GM06990 (cell line): ENCODE measurements around the gene PRICKLE2.
A peak's percentile ranks its signal among the peaks of the same experiment; 100 is the strongest.

Source experiments
- DNase-seq: peaks from one replicate; pipeline ENCODE4 v3.0.0-alpha.2; 2011; ENCODE audit not compliant: insufficient read length; ENCODE audit errors: extremely low read depth
- H3K27me3 ChIP-seq: replicated peaks from 2 replicates; pipeline ENCODE4 v1.6.0; 2011; ENCODE audit warnings: low read length; ENCODE audit not compliant: control insufficient read depth, insufficient read depth
- H3K36me3 ChIP-seq: 2 replicates; pipeline ENCODE4 v1.5.1; 2011; ENCODE audit warnings: low read length; ENCODE audit not compliant: control insufficient read depth, insufficient read depth
- H3K4me3 ChIP-seq: replicated peaks from 2 replicates; pipeline ENCODE4 v1.5.1; 2011; ENCODE audit warnings: low read depth, mild to moderate bottlenecking, control low read depth, low read length
- CTCF ChIP-seq: IDR thresholded peaks from 2 replicates; pipeline ENCODE4 v1.5.1; 2011; ENCODE audit warnings: low read length, control low read depth, mild to moderate bottlenecking, inconsistent platforms; ENCODE audit not compliant: insufficient read depth, poor library complexity, severe bottlenecking

PRICKLE2 gene

GRCh38 chr3:64229903-64230302, 4.6 kb upstream of the PRICKLE2 start:
- DNase-seq = no peak

GRCh38 chr3:64228110-64228509, 2.8 kb upstream of the PRICKLE2 start:
- H3K36me3 ChIP-seq = no peaks in the 10 kb centered on the region
- H3K4me3 ChIP-seq = no peak overlapping the region
- H3K27me3 ChIP-seq = no peaks in the 10 kb centered on the region; the same call in 1 of the 2 replicates
- TF ChIP-seq CTCF = no peak
- DNase-seq = no peak

More at GRCh38 chr3:64229903-64230302, 4.6 kb upstream of the PRICKLE2 start:
- no peaks in the 10 kb centered on the region for H3K27me3 ChIP-seq
- no peak for TF ChIP-seq CTCF
- no peaks in the 10 kb centered on the region for H3K36me3 ChIP-seq
- no peak overlapping the region for H3K4me3 ChIP-seq

- H3K36me3 ChIP-seq = no peaks in the 10 kb centered on the region
- no peak for TF ChIP-seq CTCF
- H3K4me3 ChIP-seq = no peak overlapping the region
- DNase-seq = no peak
- H3K27me3 ChIP-seq = no peaks in the 10 kb centered on the region; the same call in 1 of the 2 replicates
These were observed 1.5 kb upstream of the PRICKLE2 start for GRCh38 chr3:64226730-64227129.

GRCh38 chr3:64225695-64226499, 631 bp upstream of the PRICKLE2 start:
- H3K27me3 ChIP-seq = no peaks in the 10 kb centered on the region; the same call in 1 of the 2 replicates
- peak overlapping the region; percentile 43 for H3K4me3 ChIP-seq
- TF ChIP-seq CTCF = no peak
- H3K36me3 ChIP-seq = no peaks in the 10 kb centered on the region
- DNase-seq = peak; percentile 12

GRCh38 chr3:64223791-64224745, 1.2 kb downstream of the PRICKLE2 start:
- no peaks in the 10 kb centered on the region for H3K36me3 ChIP-seq
- peak overlapping the region; percentile 43 for H3K4me3 ChIP-seq
- TF ChIP-seq CTCF = no peak
- no peak for DNase-seq
- H3K27me3 ChIP-seq = no peaks in the 10 kb centered on the region; the same call in 1 of the 2 replicates
